Naive thymus-derived CD4-positive, alpha-beta T cell (primary cell): ENCODE data around the gene SLC6A9. TPM values are rescaled to one million over a fixed set of nuclear protein-coding genes. Genes with fewer than 3 reads are reported as not detected.

Experiments used
- ATAC-seq: fragments of 150-1000 bp; cut with Tn5 transposase; 2 replicates; pipeline ENCODE4 v1.10.0; 2021; ENCODE audit warnings: mild to moderate bottlenecking, moderate library complexity
- CTCF ChIA-PET: fragments of 350-600 bp; sonication (Branson Sonifier 250); formaldehyde crosslinking; loops from one replicate; lab custom pipeline; 2021; ENCODE audit warnings: antibody characterized with exemption; lab: Charles Lee
- POLR2A ChIA-PET: fragments of 350-600 bp; sonication (Branson Sonifier 250); formaldehyde crosslinking; loops from one replicate; lab custom pipeline; 2021; ENCODE audit warnings: antibody characterized with exemption, inconsistent platforms; lab: Charles Lee
- DNase-seq, 9 donors: peaks; one replicate each; pipeline versions ENCODE4 v3.0.0 to v3.0.0-alpha.2; 2020 to 2022; ENCODE audit warnings: mixed read lengths in 1 of 9
- H3K27ac ChIP-seq: one replicate; pipeline ENCODE4 v1.7.0; 2013; ENCODE audit warnings: mild to moderate bottlenecking, low read depth, low read length, moderate library complexity
- H3K27me3 ChIP-seq, 2 donors: one replicate each; pipeline ENCODE4 v1.7.0; 2013; ENCODE audit warnings: low read length in 2 of 2, mild to moderate bottlenecking in 2 of 2, moderate library complexity in 2 of 2; ENCODE audit not compliant: control insufficient read depth in 2 of 2, insufficient read depth in 2 of 2
- H3K36me3 ChIP-seq, 3 experiments: 1 replicate in 2 of 3; 2 replicates in 1 of 3; pipeline ENCODE4 v1.7.0; 2013; ENCODE audit warnings: low read length in 3 of 3, mild to moderate bottlenecking in 3 of 3, moderate library complexity in 1 of 3; ENCODE audit not compliant: insufficient read depth in 3 of 3, control insufficient read depth in 2 of 3
- H3K4me1 ChIP-seq, 2 donors: one replicate each; pipeline ENCODE4 v1.7.0; 2013; ENCODE audit warnings: low read length in 2 of 2, mild to moderate bottlenecking in 2 of 2, moderate library complexity in 1 of 2; ENCODE audit not compliant: control insufficient read depth in 2 of 2, insufficient read depth in 2 of 2
- H3K4me3 ChIP-seq: 2 replicates; pipeline ENCODE4 v1.7.0; 2013; ENCODE audit warnings: mild to moderate bottlenecking, low read length
- H3K9me3 ChIP-seq, 3 experiments: 1 replicate in 2 of 3; 2 replicates in 1 of 3; pipeline ENCODE4 v1.7.0; 2013; ENCODE audit warnings: low read length in 3 of 3; ENCODE audit not compliant: control insufficient read depth in 2 of 3
- H3K27ac Mint-ChIP-seq, 9 donors: one replicate each; pipeline ENCODE4 v1.8.0; 2020 to 2022; ENCODE audit warnings: mixed read lengths in 9 of 9, mild to moderate bottlenecking in 8 of 9, moderate library complexity in 5 of 9, inconsistent platforms in 2 of 9
- H3K27me3 Mint-ChIP-seq, 5 donors: one replicate each; pipeline ENCODE4 v1.8.0; 2021 to 2022; ENCODE audit warnings: mixed read lengths in 5 of 5, mild to moderate bottlenecking in 1 of 5
- H3K36me3 Mint-ChIP-seq, 5 donors: one replicate each; pipeline ENCODE4 v1.8.0; 2020 to 2022; ENCODE audit warnings: mixed read lengths in 5 of 5, mild to moderate bottlenecking in 3 of 5, inconsistent platforms in 1 of 5
- H3K4me1 Mint-ChIP-seq, 7 donors: one replicate each; pipeline ENCODE4 v1.8.0; 2020 to 2022; ENCODE audit warnings: mixed read lengths in 7 of 7, mild to moderate bottlenecking in 3 of 7, inconsistent platforms in 1 of 7
- H3K4me3 Mint-ChIP-seq, 10 donors: one replicate each; pipeline ENCODE4 v1.8.0; 2020 to 2022; ENCODE audit warnings: mild to moderate bottlenecking in 10 of 10, mixed read lengths in 10 of 10, moderate library complexity in 6 of 10, inconsistent platforms in 2 of 10
- H3K9me3 Mint-ChIP-seq, 11 donors: one replicate each; pipeline ENCODE4 v1.8.0; 2020 to 2022; ENCODE audit warnings: mixed read lengths in 11 of 11, mild to moderate bottlenecking in 4 of 11, inconsistent platforms in 1 of 11, moderate library complexity in 1 of 11
- intact Hi-C, 2 donors: fragments of 100-400 bp; cut with micrococcal nuclease; formaldehyde crosslinking; loops; one replicate each; pipeline ENCODE4 v1.15.1; 2023
- polyA plus RNA-seq, 2 donors: library from polyadenylated mRNA; unstranded; fragments of 300-500 nt; fragmentation: Illumina TruSeq; gene quantifications; one replicate each; pipeline ENCODE4 v1.2.3, GENCODE V29; 2021
- total RNA-seq, 6 experiments: library from RNA in 5 of 6; stranded (reverse) in 5 of 6; gene quantifications; 1 replicate in 5 of 6; 2 replicates in 1 of 6; pipeline ENCODE4 v1.2.3 and lab custom pipeline; 2021 to 2026

Gene SLC6A9
- total and polyA plus RNA-seq, 7 experiments from 2014 or later: 0.26 to 5.0 (median 0.49) TPM; not detected in 2

GRCh38 chr1:43981135-43981491 lies 50.1 kb downstream of the SLC6A9 start:
- Mint-ChIP-seq H3K9me3 (no peaks in the 10 kb centered on the region), H3K4me1 (peaks cover 21 to 39% (median 32%) of the 10 kb centered on the region in 7 donors), H3K27me3 (peaks cover 0 to 15% (median 6%) of the 10 kb centered on the region in 5 donors), H3K36me3 (peaks cover 12 to 22% (median 20%) of the 10 kb centered on the region in 5 donors), H3K4me3 (peak overlapping the region in 1 of 10 donors; percentile 88), H3K27ac (no peak overlapping the region)
- Histone ChIP-seq H3K27ac (no peak overlapping the region), H3K27me3 (peaks cover 0 to 7% of the 10 kb centered on the region in 2 donors), H3K4me3 (no peak overlapping the region), H3K4me1 (peaks cover 11 to 13% of the 10 kb centered on the region in 2 donors), H3K36me3 (peaks cover 0 to 23% (median 11%) of the 10 kb centered on the region in 3 experiments), H3K9me3 (no peaks in the 10 kb centered on the region)
- DNase-seq (no peak), ATAC-seq (no peak)
- ChIA-PET CTCF (no interaction called here), POLR2A (no interaction called here)
- intact Hi-C loops: no loop called here

- Mint-ChIP-seq H3K4me1 (peaks cover 25 to 46% (median 37%) of the 10 kb centered on the region in 7 donors), H3K27ac (peak overlapping the region in 1 of 9 donors; percentile 81), H3K9me3 (no peaks in the 10 kb centered on the region), H3K36me3 (peaks cover 12 to 22% (median 20%) of the 10 kb centered on the region in 5 donors), H3K27me3 (peaks cover 0 to 15% (median 6%) of the 10 kb centered on the region in 5 donors), H3K4me3 (peak overlapping the region; percentile 61 to 93 (median 86))
- H3K36me3 ChIP-seq: peaks cover 0 to 24% (median 11%) of the 10 kb centered on the region in 3 experiments
- ChIA-PET POLR2A (interaction anchor here (1.0 kb wide), 1 partner anchor 10 kb away, joined by 3 read pairs; no protein-coding TSS in a partner anchor), CTCF (no interaction called here)
- peaks cover 16 to 18% of the 10 kb centered on the region in 2 donors for H3K4me1 ChIP-seq
- no peak for ATAC-seq
- intact Hi-C loops: no loop called here
- H3K4me3 ChIP-seq: no peak overlapping the region
- no peak overlapping the region for H3K27ac ChIP-seq
- no peak for DNase-seq
- peaks cover 0 to 7% of the 10 kb centered on the region in 2 donors for H3K27me3 ChIP-seq
- no peaks in the 10 kb centered on the region for H3K9me3 ChIP-seq
These were observed 50.8 kb downstream of the SLC6A9 start for GRCh38 chr1:43980255-43981134.

GRCh38 chr1:43979528-43980254 lies 51.6 kb downstream of the SLC6A9 start:
- CTCF ChIA-PET: no interaction called here
- peak overlapping the region; percentile 4 for H3K4me3 ChIP-seq
- Mint-ChIP-seq H3K4me1 (peaks cover 25 to 46% (median 37%) of the 10 kb centered on the region in 7 donors), H3K27ac (peak overlapping the region in 2 of 9 donors; percentile 58 to 81), H3K9me3 (no peaks in the 10 kb centered on the region), H3K27me3 (peaks cover 0 to 15% (median 6%) of the 10 kb centered on the region in 5 donors), H3K36me3 (peaks cover 12 to 22% (median 20%) of the 10 kb centered on the region in 5 donors), H3K4me3 (peak overlapping the region; percentile 71 to 93 (median 86))
- DNase-seq: peak in 1 of 9 donors; percentile 60
- peaks cover 0 to 7% of the 10 kb centered on the region in 2 donors for H3K27me3 ChIP-seq
- no peak overlapping the region for H3K27ac ChIP-seq
- H3K9me3 ChIP-seq: no peaks in the 10 kb centered on the region
- no peak for ATAC-seq
- POLR2A ChIA-PET: interaction anchor here (1.0 kb wide), 1 partner anchor 11 kb away, joined by 3 read pairs; no protein-coding TSS in a partner anchor
- intact Hi-C loops: loop anchor here (5.0 to 10.0 kb wide), 5 partner anchors 275 to 1705 kb away; partner anchors contain the start of genes CCDC163 (in 1 of the 2), ELOVL1 (in 1 of the 2), GPBP1L1 (in 1 of the 2) and MMACHC (in 1 of the 2)
- peaks cover 16 to 18% of the 10 kb centered on the region in 2 donors for H3K4me1 ChIP-seq
- peaks cover 0 to 32% (median 11%) of the 10 kb centered on the region in 3 experiments for H3K36me3 ChIP-seq

- ATAC-seq (no peak), DNase-seq (no peak)
- peaks cover 12 to 22% (median 20%) of the 10 kb centered on the region in 5 donors for H3K36me3 Mint-ChIP-seq
- H3K9me3 Mint-ChIP-seq: no peaks in the 10 kb centered on the region
- Histone ChIP-seq H3K36me3 (peaks cover 0 to 32% (median 11%) of the 10 kb centered on the region in 3 experiments), H3K27me3 (peaks cover 0 to 7% of the 10 kb centered on the region in 2 donors), H3K4me1 (peaks cover 17 to 18% of the 10 kb centered on the region in 2 donors), H3K27ac (no peak overlapping the region), H3K4me3 (no peak overlapping the region), H3K9me3 (no peaks in the 10 kb centered on the region)
- intact Hi-C loops: loop anchor here (5.0 to 10.0 kb wide), 5 partner anchors 274 to 1706 kb away; partner anchors contain the start of genes CCDC163 (in 1 of the 2), ELOVL1 (in 1 of the 2), GPBP1L1 (in 1 of the 2) and MMACHC (in 1 of the 2)
- CTCF ChIA-PET: no interaction called here
- H3K4me1 Mint-ChIP-seq: peaks cover 28 to 49% (median 38%) of the 10 kb centered on the region in 7 donors
- H3K27ac Mint-ChIP-seq: no peak overlapping the region
- H3K4me3 Mint-ChIP-seq: peak overlapping the region in 1 of 10 donors; percentile 88
- POLR2A ChIA-PET: no interaction called here
- H3K27me3 Mint-ChIP-seq: peaks cover 0 to 15% (median 6%) of the 10 kb centered on the region in 5 donors
These were observed 52.1 kb downstream of the SLC6A9 start for GRCh38 chr1:43979261-43979527.

- Histone ChIP-seq H3K36me3 (peaks cover 0 to 32% (median 11%) of the 10 kb centered on the region in 3 experiments), H3K4me1 (peaks cover 21 to 23% of the 10 kb centered on the region in 2 donors), H3K27me3 (peaks cover 0 to 7% of the 10 kb centered on the region in 2 donors), H3K27ac (no peak within 1 kb of the TSS), H3K9me3 (no peaks in the 10 kb centered on the region), H3K4me3 (peak within 1 kb of the TSS; percentile 4)
- H3K36me3 Mint-ChIP-seq: peaks cover 12 to 22% (median 20%) of the 10 kb centered on the region in 5 donors
- H3K4me1 Mint-ChIP-seq: peaks cover 33 to 54% (median 43%) of the 10 kb centered on the region in 7 donors
- H3K4me3 Mint-ChIP-seq: peak within 1 kb of the TSS; percentile 79 to 98 (median 88)
- DNase-seq (peak in 3 of 9 donors; percentile 25 to 73 (median 41)), ATAC-seq (peak; percentile 19)
- H3K9me3 Mint-ChIP-seq: peaks cover 0 to 1% (median 0%) of the 10 kb centered on the region in 11 donors
- H3K27ac Mint-ChIP-seq: peak within 1 kb of the TSS in 3 of 9 donors; percentile 51 to 81 (median 58)
- ChIA-PET POLR2A (interaction anchor here (1.0 kb wide), 1 partner anchor 11 kb away, joined by 3 read pairs; no protein-coding TSS in a partner anchor), CTCF (no interaction called here)
- intact Hi-C loops: loop anchor here (5.0 to 10.0 kb wide), 5 partner anchors 274 to 1706 kb away; partner anchors contain the start of genes CCDC163 (in 1 of the 2), ELOVL1 (in 1 of the 2), GPBP1L1 (in 1 of the 2) and MMACHC (in 1 of the 2)
- H3K27me3 Mint-ChIP-seq: peaks cover 0 to 15% (median 6%) of the 10 kb centered on the region in 5 donors
These were observed 52.6 kb downstream of the SLC6A9 start, which contains the start of gene B4GALT2 for GRCh38 chr1:43978551-43979260. Gene B4GALT2, plus strand, starts transcription at chr1:43979210. Its CDS starts 1,951 bp downstream, at chr1:43981161.
